MM.1S (cell line): Measurements from ENCODE around the gene GRIN1.

Source experiments
- DNase-seq: peaks from one replicate; pipeline ENCODE4 v3.0.0-alpha.2; 2015
- H2AFZ ChIP-seq: fragments of 300-600 bp; sonication (generic); 2 replicates; pipeline ENCODE4 v1.6.0; 2016; ENCODE audit warnings: antibody characterized with exemption, low read length
- H3F3A ChIP-seq: fragments of 300-600 bp; sonication (generic); 2 replicates; pipeline ENCODE4 v1.6.1; 2016; ENCODE audit warnings: mild to moderate bottlenecking, antibody characterized with exemption, low read length, moderate library complexity, mixed read lengths; ENCODE audit not compliant: insufficient read depth
- H3K27ac ChIP-seq: fragments of 300-600 bp; sonication (generic); 2 replicates; pipeline ENCODE4 v1.5.1; 2016; ENCODE audit warnings: mild to moderate bottlenecking, low read length
- H3K27me3 ChIP-seq: fragments of 300-600 bp; sonication (generic); replicated peaks from 2 replicates; pipeline ENCODE4 v1.6.0; 2016; ENCODE audit warnings: low read length; ENCODE audit not compliant: insufficient read depth
- H3K36me3 ChIP-seq: fragments of 300-600 bp; sonication (generic); replicated peaks from 2 replicates; pipeline ENCODE4 v1.6.1; 2016; ENCODE audit warnings: mild to moderate bottlenecking, low read length, mixed read lengths; ENCODE audit not compliant: insufficient read depth
- H3K4me1 ChIP-seq: fragments of 300-600 bp; sonication (generic); 2 replicates; pipeline ENCODE4 v1.6.1; 2016; ENCODE audit warnings: low read length, mixed read lengths
- H3K4me2 ChIP-seq: fragments of 300-600 bp; sonication (generic); 2 replicates; pipeline ENCODE4 v1.6.0; 2016; ENCODE audit warnings: low read depth, low read length
- H3K4me3 ChIP-seq: fragments of 300-600 bp; sonication (generic); 2 replicates; pipeline ENCODE4 v1.5.1; 2016; ENCODE audit warnings: low read length, mixed read lengths
- H3K79me2 ChIP-seq: fragments of 300-600 bp; sonication (generic); 2 replicates; pipeline ENCODE4 v1.6.1; 2016; ENCODE audit warnings: mixed run types, low read length, mixed read lengths
- H3K9ac ChIP-seq: fragments of 300-600 bp; sonication (generic); 2 replicates; pipeline ENCODE4 v1.6.1; 2016; ENCODE audit warnings: low read length, mixed read lengths
- H3K9me2 ChIP-seq: fragments of 300-600 bp; sonication (generic); replicated peaks from 2 replicates; pipeline ENCODE4 v1.6.1; 2016; ENCODE audit warnings: mild to moderate bottlenecking, low read length, mixed read lengths; ENCODE audit not compliant: insufficient read depth
- H3K9me3 ChIP-seq: fragments of 300-600 bp; sonication (generic); replicated peaks from 2 replicates; pipeline ENCODE4 v1.6.1; 2016; ENCODE audit warnings: mild to moderate bottlenecking, low read length, mixed read lengths; ENCODE audit not compliant: insufficient read depth
- H4K20me1 ChIP-seq: fragments of 300-600 bp; sonication (generic); 2 replicates; pipeline ENCODE4 v1.6.1; 2016; ENCODE audit warnings: mild to moderate bottlenecking, low read length, moderate library complexity, mixed read lengths; ENCODE audit not compliant: insufficient read depth
- EZH2 ChIP-seq: fragments of 300-600 bp; sonication (generic); optimal IDR thresholded peaks from 2 replicates; pipeline ENCODE3; 2017; ENCODE audit warnings: low read depth, mild to moderate bottlenecking, antibody characterized with exemption, low read length, mixed read lengths
- EZH2phosphoT487 ChIP-seq: fragments of 300-600 bp; sonication (generic); IDR thresholded peaks from 2 replicates; pipeline ENCODE4 v1.6.1; 2018; ENCODE audit warnings: antibody characterized with exemption, low read length
- TF ChIP-seq, protein P1 (sequence below): fragments of 300-600 bp; sonication (generic); IDR thresholded peaks from 2 replicates; pipeline ENCODE4 v1.5.1; 2016; ENCODE audit warnings: antibody characterized with exemption, low read length, mixed read lengths

GRIN1 gene

DNA sequence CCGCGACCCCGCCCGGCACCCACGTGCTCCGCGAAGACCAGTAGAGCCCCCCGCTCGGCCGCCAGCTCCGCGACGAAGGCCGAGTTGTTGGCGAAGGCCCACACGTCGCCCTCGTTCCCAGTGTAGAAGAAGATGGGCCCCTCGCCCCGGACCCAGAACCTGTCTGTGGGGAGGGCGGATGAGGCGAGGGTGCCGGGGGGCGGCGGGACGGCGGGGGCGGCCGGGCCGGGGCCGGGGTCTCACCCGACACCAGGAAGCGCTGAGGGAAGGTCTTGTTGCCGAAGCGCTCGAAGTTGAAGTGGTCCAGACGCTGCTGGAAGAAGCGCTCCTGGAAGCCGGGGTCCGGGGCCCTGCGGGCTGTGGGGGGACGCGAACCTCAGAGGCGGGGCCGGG, 24.7 kb upstream of the GRIN1 start:
- H3K4me1 ChIP-seq = peaks cover 2% of the 10 kb centered on the region; the same call in 1 of the 2 replicates
- no peaks in the 10 kb centered on the region for H3K36me3 ChIP-seq
- no peaks in the 10 kb centered on the region for H4K20me1 ChIP-seq
- peak overlapping the region; percentile 72 for H2AFZ ChIP-seq
- H3F3A ChIP-seq = no peaks in the 10 kb centered on the region
- no peaks in the 10 kb centered on the region for H3K9me2 ChIP-seq
- no peaks in the 10 kb centered on the region for H3K9me3 ChIP-seq
- H3K4me2 ChIP-seq = peak overlapping the region; percentile 95
- H3K27ac ChIP-seq = no peak overlapping the region
- H3K4me3 ChIP-seq = peak overlapping the region; percentile 61
- no peaks in the 10 kb centered on the region for H3K79me2 ChIP-seq
- TF ChIP-seq, protein P1, sequence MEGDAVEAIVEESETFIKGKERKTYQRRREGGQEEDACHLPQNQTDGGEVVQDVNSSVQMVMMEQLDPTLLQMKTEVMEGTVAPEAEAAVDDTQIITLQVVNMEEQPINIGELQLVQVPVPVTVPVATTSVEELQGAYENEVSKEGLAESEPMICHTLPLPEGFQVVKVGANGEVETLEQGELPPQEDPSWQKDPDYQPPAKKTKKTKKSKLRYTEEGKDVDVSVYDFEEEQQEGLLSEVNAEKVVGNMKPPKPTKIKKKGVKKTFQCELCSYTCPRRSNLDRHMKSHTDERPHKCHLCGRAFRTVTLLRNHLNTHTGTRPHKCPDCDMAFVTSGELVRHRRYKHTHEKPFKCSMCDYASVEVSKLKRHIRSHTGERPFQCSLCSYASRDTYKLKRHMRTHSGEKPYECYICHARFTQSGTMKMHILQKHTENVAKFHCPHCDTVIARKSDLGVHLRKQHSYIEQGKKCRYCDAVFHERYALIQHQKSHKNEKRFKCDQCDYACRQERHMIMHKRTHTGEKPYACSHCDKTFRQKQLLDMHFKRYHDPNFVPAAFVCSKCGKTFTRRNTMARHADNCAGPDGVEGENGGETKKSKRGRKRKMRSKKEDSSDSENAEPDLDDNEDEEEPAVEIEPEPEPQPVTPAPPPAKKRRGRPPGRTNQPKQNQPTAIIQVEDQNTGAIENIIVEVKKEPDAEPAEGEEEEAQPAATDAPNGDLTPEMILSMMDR = no peak
- TF ChIP-seq EZH2phosphoT487 (no peak), EZH2 (no peak)
- peak overlapping the region; percentile 62; the same call in 1 of the 2 replicates for H3K9ac ChIP-seq
- DNase-seq = no peak
- H3K27me3 ChIP-seq = peaks cover 15% of the 10 kb centered on the region

DNA sequence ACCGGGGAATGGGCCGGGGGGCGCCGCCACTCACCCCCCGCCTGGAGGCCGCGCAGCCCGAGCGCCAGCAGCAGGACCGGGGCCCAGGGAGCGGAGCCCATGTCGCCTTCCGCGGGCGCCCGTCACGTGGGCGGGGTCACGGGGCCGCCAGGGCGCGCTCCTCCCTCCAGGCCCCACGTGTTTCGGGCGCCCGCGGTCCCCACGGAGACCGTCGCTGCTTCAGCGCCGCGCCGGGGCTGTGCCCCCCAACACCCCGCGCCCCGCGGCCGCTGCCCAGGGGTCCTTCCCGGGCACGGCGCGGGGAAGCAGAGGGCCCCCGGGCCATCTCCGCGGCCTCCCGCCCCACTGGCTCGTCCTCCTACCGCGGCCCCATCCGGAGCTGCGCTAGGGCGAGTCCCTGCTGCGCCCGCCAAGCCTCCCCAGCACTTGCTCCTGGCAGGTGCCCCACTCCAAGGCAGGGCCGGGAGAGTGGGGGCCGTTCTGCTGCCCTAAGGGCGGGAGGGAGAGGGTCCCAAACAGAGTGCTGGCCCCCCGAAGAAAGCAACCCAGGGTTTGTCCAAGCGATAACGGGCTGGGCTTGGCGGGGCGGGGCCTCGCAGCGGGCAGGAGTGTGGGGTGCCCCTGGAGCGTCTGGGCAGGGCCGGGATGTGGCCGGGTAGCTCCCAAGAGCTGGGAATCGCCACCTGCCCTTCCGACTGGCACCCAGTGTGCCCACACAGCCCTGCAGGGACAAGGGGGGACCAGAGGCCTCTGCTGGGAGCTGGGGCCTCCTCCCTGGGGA, 24.2 kb upstream of the GRIN1 start, which contains the start of gene DPP7:
DPP7 (minus strand) TSS at position 121 of the 781 bp plus-strand sequence; CDS start at position 101, 20 bp downstream.
- DNase-seq = peak; percentile 73
- TF ChIP-seq EZH2 = no peak
- TF ChIP-seq, protein P1 = no peak
- no peak for TF ChIP-seq EZH2phosphoT487
- Histone ChIP-seq H3K4me2 (peak within 1 kb of the TSS; percentile 95), H3F3A (no peaks in the 10 kb centered on the region), H3K36me3 (no peaks in the 10 kb centered on the region), H3K27me3 (peaks cover 15% of the 10 kb centered on the region), H3K9me3 (no peaks in the 10 kb centered on the region), H3K9me2 (no peaks in the 10 kb centered on the region), H4K20me1 (no peaks in the 10 kb centered on the region), H3K9ac (peak within 1 kb of the TSS; percentile 62; the same call in 1 of the 2 replicates), H2AFZ (peak within 1 kb of the TSS; percentile 72), H3K4me3 (peak within 1 kb of the TSS; percentile 61), H3K79me2 (no peaks in the 10 kb centered on the region), H3K27ac (no peak within 1 kb of the TSS), H3K4me1 (peaks cover 4% of the 10 kb centered on the region; the same call in 1 of the 2 replicates)

DNA sequence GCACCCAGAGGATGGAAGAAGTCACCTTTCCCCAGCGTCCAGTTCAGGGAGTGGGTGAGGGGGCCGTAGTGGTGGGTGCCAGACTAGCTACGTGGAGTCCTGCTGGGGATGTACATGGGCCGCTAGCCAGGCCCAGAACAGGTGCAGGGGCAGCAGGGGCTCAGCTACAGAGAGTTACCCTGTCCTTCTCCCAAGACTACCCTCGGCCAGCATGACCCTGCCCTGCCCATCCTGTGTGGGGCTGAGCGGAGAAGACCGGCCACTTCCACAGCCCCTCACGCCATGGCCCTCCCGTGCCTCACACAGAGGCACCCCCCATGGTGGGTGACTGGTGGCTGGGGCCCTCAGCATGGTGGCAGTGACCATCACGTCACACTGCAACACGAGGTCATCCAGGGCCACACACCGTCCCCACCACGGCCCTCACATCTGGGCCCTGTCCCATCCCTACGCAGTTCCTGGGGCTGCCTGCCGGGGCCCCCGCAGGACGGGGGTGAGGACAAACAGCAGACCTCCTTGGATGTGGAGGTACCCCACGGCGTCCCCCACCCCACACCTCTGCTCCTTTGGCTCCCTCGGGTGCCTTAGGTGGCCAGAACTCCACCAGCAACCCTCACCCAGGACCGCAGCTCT, 23.4 kb upstream of the GRIN1 start:
- peak overlapping the region; percentile 69; the same call in 1 of the 2 replicates for H2AFZ ChIP-seq
- peak overlapping the region; percentile 95 for H3K4me2 ChIP-seq
- H3K9me2 ChIP-seq = no peaks in the 10 kb centered on the region
- no peaks in the 10 kb centered on the region for H4K20me1 ChIP-seq
- H3K27me3 ChIP-seq = peaks cover 15% of the 10 kb centered on the region
- H3K79me2 ChIP-seq = no peaks in the 10 kb centered on the region
- H3K4me1 ChIP-seq = peaks cover 4% of the 10 kb centered on the region; the same call in 1 of the 2 replicates
- TF ChIP-seq, protein P1 = no peak
- TF ChIP-seq EZH2 = no peak
- TF ChIP-seq EZH2phosphoT487 = no peak
- H3K36me3 ChIP-seq = no peaks in the 10 kb centered on the region
- DNase-seq = no peak
- H3K9me3 ChIP-seq = no peaks in the 10 kb centered on the region
- H3K9ac ChIP-seq = no peak overlapping the region
- H3K27ac ChIP-seq = no peak overlapping the region
- H3K4me3 ChIP-seq = no peak overlapping the region
- H3F3A ChIP-seq = no peaks in the 10 kb centered on the region
